DOHH2 (cell line): ENCODE data around the gene CKS1B.
A peak's percentile ranks its signal among the peaks of the same experiment; 100 is the strongest.

Experiments
- H3F3A ChIP-seq: fragments of 200-600 bp; sonication (generic), shearing (Covaris generic); 2 replicates; pipeline ENCODE4 v1.6.0; 2016; ENCODE audit warnings: antibody characterized with exemption, mild to moderate bottlenecking; ENCODE audit not compliant: control insufficient read depth, insufficient read depth
- H3K27ac ChIP-seq: fragments of 200-600 bp; sonication (generic); 2 replicates; pipeline ENCODE4 v1.5.1; 2014; ENCODE audit warnings: low read depth, mild to moderate bottlenecking, low read length, moderate library complexity
- H3K27me3 ChIP-seq: fragments of 200-600 bp; sonication (generic); 2 replicates; pipeline ENCODE4 v1.6.1; 2014; ENCODE audit warnings: mild to moderate bottlenecking, low read length, mixed read lengths; ENCODE audit not compliant: control insufficient read depth
- H3K36me3 ChIP-seq: fragments of 200-600 bp; sonication (generic); 2 replicates; pipeline ENCODE4 v1.6.1; 2014; ENCODE audit warnings: mild to moderate bottlenecking, low read length, moderate library complexity, mixed read lengths; ENCODE audit not compliant: control insufficient read depth
- H3K4me1 ChIP-seq: fragments of 200-600 bp; sonication (generic); 2 replicates; pipeline ENCODE4 v1.6.1; 2014; ENCODE audit warnings: mild to moderate bottlenecking, low read length, mixed read lengths; ENCODE audit not compliant: control insufficient read depth
- H3K4me2 ChIP-seq: fragments of 200-600 bp; sonication (generic); 2 replicates; pipeline ENCODE4 v1.6.0; 2014; ENCODE audit warnings: mild to moderate bottlenecking, low read length, moderate library complexity
- H3K4me3 ChIP-seq: fragments of 200-600 bp; sonication (generic); 2 replicates; pipeline ENCODE4 v1.5.1; 2014; ENCODE audit warnings: mild to moderate bottlenecking, low read length, mixed read lengths
- H3K79me2 ChIP-seq: fragments of 200-600 bp; sonication (generic); 2 replicates; pipeline ENCODE4 v1.6.1; 2014; ENCODE audit warnings: mild to moderate bottlenecking, low read length, mixed read lengths; ENCODE audit not compliant: control insufficient read depth
- H3K9me2 ChIP-seq: fragments of 200-600 bp; sonication (generic); replicated peaks from 2 replicates; pipeline ENCODE4 v1.6.1; 2014; ENCODE audit warnings: mild to moderate bottlenecking, low read length, mixed read lengths; ENCODE audit not compliant: control insufficient read depth
- H3K9me3 ChIP-seq: fragments of 200-600 bp; sonication (generic); 2 replicates; pipeline ENCODE4 v1.6.1; 2014; ENCODE audit warnings: antibody characterized with exemption, low read length, mixed read lengths; ENCODE audit not compliant: control insufficient read depth, insufficient read depth
- H4K20me1 ChIP-seq: fragments of 200-600 bp; sonication (generic); 2 replicates; pipeline ENCODE4 v1.6.0; 2014; ENCODE audit warnings: low read depth, mild to moderate bottlenecking, antibody characterized with exemption, low read length, moderate library complexity; ENCODE audit not compliant: control insufficient read depth, insufficient read depth
- CTCF ChIP-seq: fragments of 200-600 bp; sonication (generic); IDR thresholded peaks from one replicate; pipeline ENCODE4 v1.5.1; 2014; ENCODE audit warnings: antibody characterized with exemption, mild to moderate bottlenecking, low read depth, low read length; ENCODE audit not compliant: poor library complexity, severe bottlenecking
- EZH2phosphoT487 ChIP-seq: fragments of 200-600 bp; sonication (generic); IDR thresholded peaks from 2 replicates; pipeline ENCODE4 v1.6.1; 2017; ENCODE audit warnings: borderline replicate concordance, mild to moderate bottlenecking, antibody characterized with exemption, low read length, moderate library complexity, mixed read lengths

Gene CKS1B

GRCh38 chr1:154963643-154964042, 10.8 kb upstream of the CKS1B start:
- Histone ChIP-seq H3K36me3 (peaks cover 79% of the 10 kb centered on the region), H3K27ac (no peak overlapping the region), H3K4me2 (peak overlapping the region; percentile 81; the same call in 1 of the 2 replicates), H3K9me2 (no peaks in the 10 kb centered on the region), H3K4me1 (peaks cover 20% of the 10 kb centered on the region), H3K79me2 (peaks cover 47% of the 10 kb centered on the region), H3K4me3 (0 out of 2 replicates have a peak overlapping the region, but pooled peaks have one; percentile 80), H4K20me1 (no peaks in the 10 kb centered on the region), H3K27me3 (no peaks in the 10 kb centered on the region), H3F3A (0 out of 2 replicates have a peak, but pooled peaks cover 5% of the 10 kb centered on the region), H3K9me3 (no peaks in the 10 kb centered on the region)
- TF ChIP-seq EZH2phosphoT487 (no peak), CTCF (no peak)

- no peaks in the 10 kb centered on the region for H4K20me1 ChIP-seq
- no peak overlapping the region for H3K4me3 ChIP-seq
- peaks cover 78% of the 10 kb centered on the region for H3K36me3 ChIP-seq
- 0 out of 2 replicates have a peak, but pooled peaks cover 5% of the 10 kb centered on the region for H3F3A ChIP-seq
- H3K4me2 ChIP-seq = no peak overlapping the region
- TF ChIP-seq EZH2phosphoT487 (no peak), CTCF (no peak)
- no peaks in the 10 kb centered on the region for H3K9me2 ChIP-seq
- H3K4me1 ChIP-seq = peaks cover 20% of the 10 kb centered on the region
- H3K9me3 ChIP-seq = no peaks in the 10 kb centered on the region
- H3K79me2 ChIP-seq = peaks cover 44% of the 10 kb centered on the region
- H3K27ac ChIP-seq = no peak overlapping the region
- H3K27me3 ChIP-seq = no peaks in the 10 kb centered on the region
Observed at GRCh38 chr1:154964359-154964758, 10.1 kb upstream of the CKS1B start.

- Histone ChIP-seq H3K9me3 (no peaks in the 10 kb centered on the region), H3K79me2 (peaks cover 42% of the 10 kb centered on the region), H3K27ac (no peak overlapping the region), H3K4me3 (no peak overlapping the region), H4K20me1 (peaks cover 3% of the 10 kb centered on the region; the same call in 1 of the 2 replicates), H3K4me2 (no peak overlapping the region), H3K9me2 (no peaks in the 10 kb centered on the region), H3F3A (0 out of 2 replicates have a peak, but pooled peaks cover 5% of the 10 kb centered on the region), H3K4me1 (peaks cover 23% of the 10 kb centered on the region), H3K27me3 (no peaks in the 10 kb centered on the region), H3K36me3 (peaks cover 78% of the 10 kb centered on the region)
- no peak for TF ChIP-seq EZH2phosphoT487
- no peak for TF ChIP-seq CTCF
Observed at GRCh38 chr1:154966111-154966510, 8.4 kb upstream of the CKS1B start.
